ENCODE data around the gene AFF2.

AFF2 gene

GRCh38 chrX:148542481-148543255 lies 42.3 kb downstream of the AFF2 start:
- no peak for DNase-seq (ENCODE audit: extremely low read depth, low read depth)
- TF ChIP-seq CTCF (IDR thresholded peaks at IDR 0.05; ENCODE audit: low read depth, low read length), result no peak

GRCh38 chrX:148552775-148553174 lies 52.4 kb downstream of the AFF2 start:
- no peak for DNase-seq (ENCODE audit: extremely low read depth, low read depth)
- no peak; the same call in 1 of the 2 replicates for TF ChIP-seq CTCF (IDR thresholded peaks at IDR 0.05; ENCODE audit: low read depth, low read length)

- DNase-seq (ENCODE audit: extremely low read depth, low read depth), result no peak
- no peak for TF ChIP-seq CTCF (IDR thresholded peaks at IDR 0.05; ENCODE audit: low read depth, low read length)
These were observed 54.7 kb downstream of the AFF2 start for GRCh38 chrX:148555101-148555500.

- DNase-seq (ENCODE audit: extremely low read depth, low read depth), result no peak
- TF ChIP-seq CTCF (IDR thresholded peaks at IDR 0.05; ENCODE audit: low read depth, low read length), result no peak
These were observed 55.3 kb downstream of the AFF2 start for GRCh38 chrX:148555571-148556243.

- no peak for TF ChIP-seq CTCF (IDR thresholded peaks at IDR 0.05; ENCODE audit: low read depth, low read length)
- DNase-seq (ENCODE audit: extremely low read depth, low read depth), result no peak
These were observed 56.1 kb downstream of the AFF2 start for GRCh38 chrX:148556498-148556897.

- no peak for DNase-seq (ENCODE audit: extremely low read depth, low read depth)
- TF ChIP-seq CTCF (IDR thresholded peaks at IDR 0.05; ENCODE audit: low read depth, low read length), result no peak
These were observed 62.4 kb downstream of the AFF2 start for GRCh38 chrX:148562846-148563245.

GRCh38 chrX:148567229-148567628 lies 66.8 kb downstream of the AFF2 start:
- DNase-seq (ENCODE audit: extremely low read depth, low read depth), result no peak

More at GRCh38 chrX:148567229-148567628, 66.8 kb downstream of the AFF2 start:
- TF ChIP-seq CTCF (IDR thresholded peaks at IDR 0.05; ENCODE audit: low read depth, low read length), result no peak

Data from AG09319 (cell line).